H1 (cell line): ENCODE data around the gene RIMBP2. TPM values are rescaled to one million over a fixed set of nuclear protein-coding genes. Genes with fewer than 3 reads are reported as not detected.

Experiments used
- CTBP2 ChIP-seq: IDR thresholded peaks from 2 replicates; pipeline ENCODE4 v1.7.0; 2011; ENCODE audit warnings: borderline replicate concordance, mild to moderate bottlenecking, moderate library complexity, mixed read lengths, low read length; ENCODE audit not compliant: insufficient read depth, insufficient read length
- SIN3A ChIP-seq, 2 experiments: IDR thresholded peaks in 1 of 2; conservative IDR thresholded peaks in 1 of 2; 2 replicates each; pipeline ENCODE4 v1.6.1; 2011 to 2012; ENCODE audit warnings: low read length in 2 of 2, improper control_type of control experiment in 1 of 2, low read depth in 1 of 2, mild to moderate bottlenecking in 1 of 2
- TAF7 ChIP-seq: optimal IDR thresholded peaks from 2 replicates; pipeline ENCODE3; 2011; ENCODE audit warnings: low read depth, mild to moderate bottlenecking, inconsistent platforms, low read length, moderate library complexity, borderline replicate concordance
- YY1 ChIP-seq: IDR thresholded peaks from 2 replicates; pipeline ENCODE4 v1.6.1; 2011; ENCODE audit warnings: low read depth, mild to moderate bottlenecking, low read length
- polyA plus RNA-seq, 7 experiments: library from polyadenylated mRNA; depleted of rRNA in 3 of 7; stranded (reverse) in 5 of 7; unstranded in 2 of 7; fragments of >200 nt in 5 of 7; fragments of 200-250 nt in 2 of 7; gene quantifications; 1 replicate in 5 of 7; 2 replicates in 1 of 7; 4 replicates in 1 of 7; pipeline versions ENCODE4 v1.2.1 to v1.2.3, GENCODE V29; 2011 to 2013; ENCODE audit warnings: missing spikeins in 2 of 7, mixed read lengths in 2 of 7
- total RNA-seq: library from RNA; stranded (reverse); fragmentation: NEBNext Ultra II Directional; extraction: Animal tissue kit (Norgen Biotek cat#: 25700); gene quantifications from 2 replicates; pipeline ENCODE4 v1.2.1, GENCODE V29; 2021
- TF ChIP-seq, protein P1 (sequence below): IDR thresholded peaks from 2 replicates; pipeline ENCODE4 v1.6.1; 2012; ENCODE audit warnings: inconsistent platforms

RIMBP2 gene
- total and polyA plus RNA-seq, 2 of the 8 experiments (the other 6 are each of a cell fraction or from before 2014, with no cell fraction given), result 0.18 to 0.65 TPM

DNA sequence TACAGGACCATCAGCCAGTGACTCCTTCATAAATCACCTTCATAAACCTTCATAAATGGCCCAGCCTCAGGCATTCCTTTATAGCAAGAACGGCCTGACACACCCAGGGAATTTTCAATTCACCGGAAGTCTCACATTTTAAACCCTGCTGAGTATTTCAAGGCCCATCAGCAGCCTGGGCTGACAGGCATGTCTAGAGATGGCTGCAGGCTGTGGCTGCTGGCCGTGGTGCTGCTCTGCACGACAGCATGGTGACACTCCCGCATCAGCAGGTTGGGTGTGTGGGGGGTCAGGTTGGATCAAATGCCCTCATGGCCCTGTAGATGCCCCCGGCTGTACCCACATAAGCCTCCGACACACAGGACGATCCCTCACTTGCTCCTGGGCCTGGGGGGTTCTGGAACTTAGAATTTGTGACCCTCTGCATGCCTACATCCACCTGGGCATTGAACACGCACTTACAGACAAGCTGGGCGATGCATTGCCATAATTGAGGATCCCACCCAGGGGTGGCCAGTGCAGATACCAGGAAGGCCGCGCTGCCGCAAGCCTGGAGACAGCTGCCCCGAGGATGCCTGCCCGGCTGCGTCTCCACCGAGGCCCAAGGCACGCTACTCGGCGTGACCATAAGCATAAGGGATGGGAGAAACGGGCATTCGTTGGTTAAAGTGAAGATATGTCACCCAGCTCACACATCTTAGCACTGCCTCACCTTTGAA, 254.1 kb downstream of the RIMBP2 start (continued):
- TF ChIP-seq, protein P1, sequence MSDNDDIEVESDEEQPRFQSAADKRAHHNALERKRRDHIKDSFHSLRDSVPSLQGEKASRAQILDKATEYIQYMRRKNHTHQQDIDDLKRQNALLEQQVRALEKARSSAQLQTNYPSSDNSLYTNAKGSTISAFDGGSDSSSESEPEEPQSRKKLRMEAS, result 0 out of 2 replicates have a peak, but pooled peaks have one; percentile 26
- peak in 1 of 2 experiments; percentile 36; a peak in 1 of 4 replicates for TF ChIP-seq SIN3A (conservative IDR thresholded peaks at IDR 0.05 in 1 of 2, IDR thresholded peaks at IDR 0.05 in 1 of 2; ENCODE audit: low read depth in 1 of 2, low read length in 2 of 2)
- TF ChIP-seq CTBP2, result no peak
- peak; percentile 16; the same call in 1 of the 2 replicates for TF ChIP-seq YY1
- no peak for TF ChIP-seq TAF7
